HG02588 (cell line): ENCODE data around the gene TMEM132D.

ENCODE experiments used
- ATAC-seq: cut with Tn5 transposase; IDR thresholded peaks from one replicate; pipeline ENCODE4 v1.9.1; 2021; ENCODE audit warnings: mild to moderate bottlenecking, moderate library complexity; ENCODE audit not compliant: unreplicated experiment

Gene TMEM132D

GRCh38 chr12:129873833-129874208 is 30.0 kb downstream of the TMEM132D start:
- ATAC-seq = no peak

- no peak for ATAC-seq
Observed at GRCh38 chr12:129873111-129873832, 30.6 kb downstream of the TMEM132D start.

DNA sequence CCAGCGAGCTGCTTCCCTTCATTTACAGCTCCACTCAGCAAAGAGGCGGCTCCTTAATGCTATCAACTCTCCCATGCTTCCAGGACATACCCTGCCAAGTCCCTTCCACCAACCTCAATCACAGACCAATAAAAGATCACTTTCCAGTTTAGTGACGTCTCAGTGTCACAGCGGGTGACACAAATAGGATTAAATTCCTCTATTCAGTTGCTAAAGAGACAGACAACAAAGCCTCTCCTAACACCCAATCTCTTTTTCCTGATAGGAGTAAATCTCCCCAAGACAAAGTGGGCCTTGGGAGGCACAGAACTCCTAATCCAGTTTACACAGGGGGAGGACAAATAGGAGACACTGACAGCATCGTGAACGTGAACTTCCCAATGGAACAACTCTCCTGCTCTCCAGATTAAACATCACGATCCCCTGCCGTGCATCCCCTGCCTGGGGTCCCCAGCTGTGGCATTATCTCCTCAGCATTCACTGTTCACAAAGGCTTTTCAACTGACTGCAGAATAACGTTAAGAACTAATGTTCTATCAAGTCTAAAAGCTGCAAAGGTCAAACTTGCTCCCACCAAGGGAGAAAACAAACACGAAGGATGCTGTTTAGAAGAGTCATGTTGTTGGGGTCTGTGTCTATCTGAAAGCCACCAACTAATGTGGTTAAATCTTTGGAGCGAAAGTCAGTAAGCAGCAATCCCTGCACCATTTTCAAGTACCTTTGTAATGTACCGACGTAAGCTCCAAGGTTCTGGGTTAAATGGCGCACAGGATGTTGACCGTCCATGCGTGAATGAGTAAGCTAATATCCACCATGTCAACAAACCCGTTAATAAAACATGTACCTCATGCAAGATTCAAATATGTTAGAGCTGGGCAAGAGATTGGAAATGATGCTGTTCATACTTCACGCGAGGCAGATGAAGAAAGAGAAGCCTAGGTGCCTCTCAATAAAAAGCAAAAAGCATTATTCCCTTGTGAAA is 31.5 kb downstream of the TMEM132D start:
- no peak for ATAC-seq

DNA sequence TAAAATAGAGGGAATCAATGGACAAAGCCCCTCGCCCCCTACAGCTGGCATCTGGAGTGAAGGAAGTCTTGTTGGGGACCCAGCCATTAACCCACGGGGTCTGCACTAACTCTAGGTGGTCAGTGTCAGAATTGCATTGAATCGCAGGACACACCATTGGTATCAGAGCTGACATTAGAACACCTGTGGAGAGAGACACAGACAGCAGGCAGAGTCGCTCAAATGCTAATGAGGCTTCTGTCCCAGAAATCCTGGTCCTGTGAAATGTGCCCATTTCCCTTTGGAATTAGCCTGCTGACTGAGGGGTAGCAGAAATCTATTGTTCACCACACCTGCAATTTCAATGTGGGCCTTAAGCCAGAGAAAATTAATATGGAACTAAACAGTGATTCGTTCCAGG is 33.0 kb downstream of the TMEM132D start:
- no peak for ATAC-seq

DNA sequence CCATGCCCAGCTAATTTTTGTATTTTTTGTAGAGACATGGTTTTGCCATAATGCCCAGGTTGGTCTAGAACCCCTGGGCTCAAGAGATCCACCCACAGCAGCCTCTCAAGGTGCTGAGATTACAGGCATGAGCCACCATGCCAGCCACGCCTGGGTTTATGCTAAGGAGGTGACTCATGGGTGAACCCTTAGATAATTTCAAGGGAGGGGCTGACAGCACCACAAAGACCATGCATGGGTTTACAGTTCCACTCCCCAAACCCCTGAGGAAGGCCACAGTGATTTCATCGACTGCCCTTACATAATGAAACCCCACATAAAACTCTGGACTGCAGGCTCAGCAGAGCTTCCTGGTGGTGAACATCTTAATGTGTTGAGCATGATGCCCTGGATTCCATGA is 33.7 kb downstream of the TMEM132D start:
- ATAC-seq = no peak

GRCh38 chr12:129868575-129868974 is 35.2 kb downstream of the TMEM132D start:
- no peak for ATAC-seq

DNA sequence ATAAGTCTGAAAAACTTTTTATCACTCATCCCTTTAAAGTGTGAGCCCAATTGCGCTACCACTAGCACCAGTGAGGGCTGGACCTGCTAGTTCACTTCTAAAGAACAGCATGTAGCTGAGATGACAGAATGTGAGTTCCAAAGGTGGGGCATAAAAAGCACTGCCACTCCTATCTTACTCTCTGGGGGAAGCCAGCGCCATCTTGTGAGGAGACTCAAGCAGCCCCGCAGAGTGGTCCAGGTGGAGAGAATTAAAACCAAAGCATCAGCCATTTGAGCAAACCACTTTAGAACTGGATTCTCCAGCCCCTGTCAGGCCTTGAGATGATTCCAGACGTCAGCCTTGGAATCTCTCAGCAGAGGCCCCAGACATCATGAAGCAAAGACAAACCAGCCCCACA is 39.9 kb downstream of the TMEM132D start:
- ATAC-seq = no peak

- no peak for ATAC-seq
Observed at GRCh38 chr12:129862561-129863175, 41.2 kb downstream of the TMEM132D start.

GRCh38 chr12:129861951-129862350 is 41.9 kb downstream of the TMEM132D start:
- ATAC-seq = no peak

- no peak for ATAC-seq
Observed at GRCh38 chr12:129854591-129854990, 49.2 kb downstream of the TMEM132D start.

- no peak for ATAC-seq
Observed at GRCh38 chr12:129851296-129851695, 52.5 kb downstream of the TMEM132D start.

DNA sequence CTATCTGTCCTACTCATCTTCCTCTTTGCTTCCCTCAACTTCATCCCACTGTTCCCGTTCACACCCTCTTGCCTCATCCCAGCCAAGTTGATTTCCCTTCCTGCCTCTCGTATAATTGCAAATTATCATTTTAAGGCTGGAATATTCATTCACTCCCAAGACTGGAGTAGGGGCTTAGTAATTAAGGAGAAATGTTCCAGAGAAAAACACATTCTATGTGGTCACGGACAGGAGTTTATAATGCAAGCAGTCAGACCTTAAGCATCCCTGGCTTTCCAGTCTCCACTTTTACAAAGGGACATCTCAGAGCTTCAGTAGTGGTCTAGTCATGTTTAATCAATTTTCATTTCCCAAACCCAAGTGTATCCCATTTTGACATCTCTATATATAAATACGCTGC is 54.9 kb downstream of the TMEM132D start:
- no peak for ATAC-seq

DNA sequence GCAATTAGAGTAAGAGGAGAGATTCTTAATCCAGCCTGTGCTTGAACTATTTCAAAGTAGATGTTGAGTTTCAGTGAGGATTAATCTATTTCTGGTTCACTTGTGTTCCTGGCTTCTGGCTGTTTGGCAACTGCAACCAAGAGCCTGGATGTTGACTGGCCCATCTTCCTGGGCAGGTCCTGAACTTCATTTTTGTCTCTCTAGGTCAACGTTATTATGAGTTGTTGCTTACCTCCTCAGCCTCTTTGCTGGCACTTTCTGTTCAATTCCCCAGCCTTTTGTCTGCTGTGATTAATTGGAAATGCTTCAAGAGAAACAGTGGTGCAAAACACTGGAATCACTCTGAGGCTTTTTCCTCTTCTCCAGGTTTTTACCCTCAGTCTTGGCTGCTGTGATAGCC is 56.8 kb downstream of the TMEM132D start:
- ATAC-seq = no peak

DNA sequence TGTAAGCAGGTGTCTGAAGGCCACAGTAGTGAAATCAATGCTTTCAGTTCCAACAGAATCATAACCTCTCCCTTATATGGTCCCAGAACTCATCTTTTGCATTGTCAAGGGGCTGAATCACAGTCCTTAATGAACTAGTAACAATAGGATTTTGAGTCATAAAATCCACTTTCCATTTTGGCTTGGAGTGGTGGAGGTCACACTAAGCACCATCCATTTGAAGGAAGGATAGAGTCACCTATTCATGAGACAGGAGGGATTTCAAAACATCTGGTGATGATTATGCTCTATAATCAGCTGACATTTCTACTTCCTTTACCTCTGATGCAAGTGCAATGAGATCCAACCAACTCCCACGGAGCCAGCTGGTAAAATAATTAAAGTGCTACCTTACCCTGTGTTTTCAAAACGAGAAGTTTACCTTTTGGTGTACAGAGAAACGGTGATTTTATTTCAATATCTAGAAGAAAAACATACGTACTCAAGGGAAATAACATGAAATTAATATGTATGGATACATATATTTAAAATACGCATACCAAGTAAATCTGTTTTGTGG is 59.1 kb downstream of the TMEM132D start:
- no peak for ATAC-seq

DNA sequence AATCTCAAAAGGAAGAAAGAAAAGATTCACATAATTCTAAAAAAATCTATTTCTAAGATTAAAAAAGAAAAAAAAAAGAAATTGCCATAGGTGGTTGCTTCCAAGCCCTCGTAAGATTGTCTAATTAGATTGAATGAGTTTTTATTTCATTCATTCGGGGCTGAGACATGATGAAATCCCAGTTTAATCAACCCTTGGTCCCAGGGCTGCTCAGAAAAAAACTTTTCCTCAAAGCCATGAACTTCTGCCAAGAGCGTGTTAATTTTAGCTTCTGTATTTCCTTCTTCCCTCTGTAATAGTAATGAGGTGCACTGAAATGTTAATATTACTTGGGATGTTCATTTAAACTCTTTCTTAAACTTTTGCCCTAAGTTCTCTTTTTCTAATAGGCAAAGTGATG is 62.6 kb downstream of the TMEM132D start:
- ATAC-seq = no peak

DNA sequence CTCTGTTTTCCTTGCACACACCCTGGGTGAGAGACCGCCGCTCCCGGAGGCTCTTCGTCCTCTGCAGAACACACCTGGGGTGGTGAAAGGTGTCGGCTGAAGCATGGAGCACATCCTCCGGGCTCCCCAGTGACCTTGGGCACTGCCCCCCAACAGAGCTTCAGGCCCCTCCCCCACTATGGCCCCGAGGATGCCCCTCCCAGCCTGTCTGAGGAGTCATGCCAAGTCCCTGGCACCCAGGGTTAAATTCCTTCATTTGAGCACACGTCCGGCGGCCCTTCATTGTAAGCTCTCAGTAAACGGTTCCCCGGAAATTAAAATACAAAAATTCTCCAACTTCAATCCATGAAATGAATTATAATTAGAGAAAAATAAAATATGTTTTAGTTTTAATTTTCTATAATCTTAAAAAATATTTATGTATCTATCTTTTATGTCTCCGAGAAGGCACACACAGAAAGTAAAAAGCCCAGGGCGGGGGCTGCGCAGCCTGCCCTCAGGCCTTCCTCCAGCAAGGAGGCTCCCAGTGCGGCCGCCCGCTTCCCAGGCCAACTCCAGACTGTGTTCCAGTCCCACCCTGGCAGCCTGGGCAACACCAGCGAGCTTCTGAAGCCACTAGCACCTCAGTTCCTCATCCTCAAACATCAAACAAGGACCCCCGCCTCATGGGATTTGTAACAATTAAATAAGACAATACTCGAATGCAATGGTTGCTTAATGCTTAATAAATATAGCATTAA is 63.5 kb downstream of the TMEM132D start:
- ATAC-seq = no peak

DNA sequence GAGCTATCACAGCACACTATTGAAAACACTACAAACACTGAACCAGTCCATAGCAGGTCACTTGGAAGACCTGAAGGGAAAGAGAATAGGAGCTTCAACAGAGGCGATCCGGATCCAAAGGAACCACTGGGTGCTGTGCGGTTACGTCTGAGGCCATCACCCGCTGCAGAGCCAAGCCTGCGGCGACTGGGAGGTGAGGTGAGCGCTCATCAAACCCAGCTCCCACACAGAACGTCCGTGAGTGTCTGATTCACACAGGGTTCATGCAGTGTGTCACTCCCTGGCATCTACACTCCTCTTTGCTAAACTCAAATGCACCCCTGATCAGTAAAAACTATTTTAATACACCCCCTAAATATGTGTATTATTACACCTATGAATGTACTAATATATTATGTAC is 64.1 kb downstream of the TMEM132D start:
- no peak for ATAC-seq

- ATAC-seq = no peak
Observed at GRCh38 chr12:129831294-129831693, 72.5 kb downstream of the TMEM132D start.

DNA sequence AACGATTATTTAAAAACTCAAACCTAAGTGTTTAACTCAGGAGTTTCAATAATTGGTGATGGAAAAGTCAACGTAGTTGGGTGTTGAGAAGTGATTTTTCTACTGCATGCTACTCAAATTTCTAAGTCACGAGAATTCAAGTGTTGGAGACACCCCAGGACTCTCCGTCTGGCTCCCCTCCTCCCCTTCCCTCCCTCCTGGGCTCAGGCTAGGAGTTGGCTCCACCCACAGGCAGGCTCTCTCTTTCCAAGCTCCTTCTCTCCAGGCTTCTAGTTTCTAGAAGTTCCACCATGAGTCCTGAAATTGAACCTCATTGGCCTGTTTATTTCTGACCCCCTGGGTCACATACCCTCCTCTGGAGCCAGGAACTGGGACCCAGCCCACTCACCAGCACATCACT is 73.0 kb downstream of the TMEM132D start:
- ATAC-seq = no peak

DNA sequence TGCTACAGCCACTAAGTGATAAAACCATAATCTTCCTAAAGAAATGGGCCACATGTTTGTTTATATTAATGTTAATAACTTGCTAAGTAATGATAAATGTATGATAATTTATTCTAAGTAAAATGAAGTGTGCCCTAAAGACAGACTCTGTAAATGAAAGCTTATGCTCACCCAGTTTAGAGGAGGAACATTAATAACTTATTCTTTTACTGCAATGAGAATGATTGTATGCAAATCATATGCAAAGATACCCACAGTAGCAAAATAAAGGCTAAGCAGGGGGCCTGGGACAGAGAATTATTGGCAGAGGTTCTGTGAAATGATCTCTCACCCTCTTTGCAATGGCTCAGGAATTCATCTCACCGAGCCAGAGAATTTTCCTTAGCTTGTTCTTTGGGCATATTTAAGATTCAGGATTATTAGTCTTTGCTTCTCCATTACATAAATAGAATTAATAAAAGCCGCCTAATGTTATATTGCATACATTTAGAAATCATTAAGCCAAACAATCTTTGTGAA is 75.9 kb downstream of the TMEM132D start:
- ATAC-seq = no peak
